ENCODE results near the gene HLA-DPB1. TPM values are rescaled to one million over a fixed set of nuclear protein-coding genes. Genes with fewer than 3 reads are reported as not detected.
A peak's percentile ranks its signal among the peaks of the same experiment; 100 is the strongest.

The HLA-DPB1 gene
- total RNA-seq, 1 experiment from 2014 or later = 18.3 TPM

- H3K27me3 Mint-ChIP-seq (ENCODE audit: unreplicated experiment) = peaks cover 90% of the 10 kb centered on the region
- no peak for TF ChIP-seq CTCF (IDR thresholded peaks at IDR 0.05; ENCODE audit: unreplicated experiment)
- H3K4me1 Mint-ChIP-seq (ENCODE audit: low read depth, unreplicated experiment) = no peaks in the 10 kb centered on the region
- no peak for DNase-seq
- H3K36me3 Mint-ChIP-seq (ENCODE audit: insufficient read depth, unreplicated experiment) = no peaks in the 10 kb centered on the region
- no TSS peak for BruUV-seq (replicated peaks)
- CTCF ChIA-PET = interaction anchor here (1.1 kb wide), 1 partner anchor 128 kb away, joined by 3 read pairs; no protein-coding TSS in a partner anchor
- intact Hi-C loops (cut with micrococcal nuclease; ENCODE audit: unreplicated experiment) = no loop called here
- no peak overlapping the region for H3K4me3 Mint-ChIP-seq (ENCODE audit: low read depth, unreplicated experiment)
- H3K9me3 Mint-ChIP-seq (ENCODE audit: low read depth, unreplicated experiment) = peaks cover 7% of the 10 kb centered on the region
- H3K27ac Mint-ChIP-seq (ENCODE audit: unreplicated experiment) = no peak overlapping the region
Measured at GRCh38 chr6:33120001-33120400, 44.2 kb downstream of the HLA-DPB1 start.

GRCh38 chr6:33123181-33123580 is 47.4 kb downstream of the HLA-DPB1 start:
- no TSS peak for BruUV-seq (replicated peaks)
- H3K4me1 Mint-ChIP-seq (ENCODE audit: low read depth, unreplicated experiment) = no peaks in the 10 kb centered on the region
- no peaks in the 10 kb centered on the region for H3K36me3 Mint-ChIP-seq (ENCODE audit: insufficient read depth, unreplicated experiment)
- no peak for DNase-seq
- no peak overlapping the region for H3K27ac Mint-ChIP-seq (ENCODE audit: unreplicated experiment)
- H3K4me3 Mint-ChIP-seq (ENCODE audit: low read depth, unreplicated experiment) = no peak overlapping the region
- peaks cover 7% of the 10 kb centered on the region for H3K9me3 Mint-ChIP-seq (ENCODE audit: low read depth, unreplicated experiment)
- intact Hi-C loops (cut with micrococcal nuclease; ENCODE audit: unreplicated experiment) = no loop called here
- CTCF ChIA-PET = interaction anchor here (0.8 to 2.0 kb wide), 3 partner anchors 13 to 126 kb away, joined by 5 to 13 read pairs (median 9); no protein-coding TSS in a partner anchor
- H3K27me3 Mint-ChIP-seq (ENCODE audit: unreplicated experiment) = peaks cover 90% of the 10 kb centered on the region
- TF ChIP-seq CTCF (IDR thresholded peaks at IDR 0.05; ENCODE audit: unreplicated experiment) = no peak

GRCh38 chr6:33123732-33124524 is 48.1 kb downstream of the HLA-DPB1 start:
- DNase-seq = peak; percentile 25
- peaks cover 7% of the 10 kb centered on the region for H3K9me3 Mint-ChIP-seq (ENCODE audit: low read depth, unreplicated experiment)
- CTCF ChIA-PET = interaction anchor here (1.7 to 2.0 kb wide), 2 partner anchors 49 to 125 kb away, joined by 5 to 9 read pairs; no protein-coding TSS in a partner anchor
- H3K27me3 Mint-ChIP-seq (ENCODE audit: unreplicated experiment) = peaks cover 97% of the 10 kb centered on the region
- no TSS peak for BruUV-seq (replicated peaks)
- no peaks in the 10 kb centered on the region for H3K4me1 Mint-ChIP-seq (ENCODE audit: low read depth, unreplicated experiment)
- H3K4me3 Mint-ChIP-seq (ENCODE audit: low read depth, unreplicated experiment) = no peak overlapping the region
- peak; percentile 64 for TF ChIP-seq CTCF (IDR thresholded peaks at IDR 0.05; ENCODE audit: unreplicated experiment)
- intact Hi-C loops (cut with micrococcal nuclease; ENCODE audit: unreplicated experiment) = no loop called here
- no peak overlapping the region for H3K27ac Mint-ChIP-seq (ENCODE audit: unreplicated experiment)
- H3K36me3 Mint-ChIP-seq (ENCODE audit: insufficient read depth, unreplicated experiment) = no peaks in the 10 kb centered on the region

GRCh38 chr6:33124525-33124901 is 48.7 kb downstream of the HLA-DPB1 start:
- H3K4me1 Mint-ChIP-seq (ENCODE audit: low read depth, unreplicated experiment) = no peaks in the 10 kb centered on the region
- intact Hi-C loops (cut with micrococcal nuclease; ENCODE audit: unreplicated experiment) = no loop called here
- DNase-seq = no peak
- peaks cover 98% of the 10 kb centered on the region for H3K27me3 Mint-ChIP-seq (ENCODE audit: unreplicated experiment)
- TF ChIP-seq CTCF (IDR thresholded peaks at IDR 0.05; ENCODE audit: unreplicated experiment) = no peak
- no TSS peak for BruUV-seq (replicated peaks)
- H3K27ac Mint-ChIP-seq (ENCODE audit: unreplicated experiment) = no peak overlapping the region
- H3K36me3 Mint-ChIP-seq (ENCODE audit: insufficient read depth, unreplicated experiment) = no peaks in the 10 kb centered on the region
- H3K9me3 Mint-ChIP-seq (ENCODE audit: low read depth, unreplicated experiment) = peaks cover 7% of the 10 kb centered on the region
- CTCF ChIA-PET = interaction anchor here (1.7 to 2.0 kb wide), 2 partner anchors 48 to 124 kb away, joined by 5 to 9 read pairs; no protein-coding TSS in a partner anchor
- H3K4me3 Mint-ChIP-seq (ENCODE audit: low read depth, unreplicated experiment) = no peak overlapping the region
